Iris pigment epithelial cell (primary cell): Measurements from ENCODE around the gene ALG10B.

ENCODE experiments used
- DNase-seq: peaks from one replicate; pipeline ENCODE4 v3.0.0-alpha.2; 2011; ENCODE audit warnings: low read depth

Gene ALG10B

GRCh38 chr12:38374751-38375150 lies 58.2 kb downstream of the ALG10B start:
- no peak for DNase-seq
